OCI-LY1 (cell line): ENCODE measurements around the gene PTPRQ.

Experiments used
- H2AFZ ChIP-seq: fragments of 200-600 bp; sonication (generic), shearing (Covaris generic); 2 replicates; pipeline ENCODE4 v1.6.0; 2014; ENCODE audit warnings: antibody characterized with exemption, mild to moderate bottlenecking, low read length
- H3F3A ChIP-seq: fragments of 200-600 bp; sonication (generic), shearing (Covaris generic); 2 replicates; pipeline ENCODE4 v1.6.0; 2014; ENCODE audit warnings: mild to moderate bottlenecking, antibody characterized with exemption, low read length, moderate library complexity; ENCODE audit not compliant: insufficient read depth
- H3K27ac ChIP-seq: fragments of 200-600 bp; sonication (generic); 2 replicates; pipeline ENCODE4 v1.5.1; 2014; ENCODE audit warnings: low read length, mixed run types, mild to moderate bottlenecking, low read depth; ENCODE audit not compliant: poor library complexity, severe bottlenecking
- H3K27me3 ChIP-seq: fragments of 200-600 bp; sonication (generic); 2 replicates; pipeline ENCODE4 v1.6.0; 2014; ENCODE audit warnings: antibody characterized with exemption, mild to moderate bottlenecking, low read length, moderate library complexity; ENCODE audit not compliant: insufficient read depth
- H3K36me3 ChIP-seq: fragments of 200-600 bp; sonication (generic); 2 replicates; pipeline ENCODE4 v1.6.1; 2014; ENCODE audit warnings: mild to moderate bottlenecking, antibody characterized with exemption, low read length, moderate library complexity, mixed read lengths; ENCODE audit not compliant: insufficient read depth
- H3K4me1 ChIP-seq: fragments of 200-600 bp; sonication (generic); 2 replicates; pipeline ENCODE4 v1.5.1; 2014; ENCODE audit warnings: mild to moderate bottlenecking, low read length, moderate library complexity; ENCODE audit not compliant: insufficient read depth, severe bottlenecking
- H3K4me2 ChIP-seq: fragments of 200-600 bp; sonication (generic), shearing (Covaris generic); 2 replicates; pipeline ENCODE4 v1.6.1; 2014; ENCODE audit warnings: low read length
- H3K4me3 ChIP-seq: fragments of 200-600 bp; sonication (generic); 2 replicates; pipeline ENCODE4 v1.5.1; 2014; ENCODE audit warnings: low read length, low read depth, mild to moderate bottlenecking, mixed read lengths; ENCODE audit not compliant: poor library complexity, severe bottlenecking
- H3K79me2 ChIP-seq: fragments of 200-600 bp; shearing (Covaris generic); 2 replicates; pipeline ENCODE4 v1.6.1; 2016; ENCODE audit warnings: mixed run types, low read length, mixed read lengths; ENCODE audit not compliant: insufficient read depth
- H3K9ac ChIP-seq: fragments of 200-600 bp; sonication (generic), shearing (Covaris generic); 2 replicates; pipeline ENCODE4 v1.6.1; 2014; ENCODE audit warnings: mild to moderate bottlenecking, low read length, mixed read lengths
- H3K9me2 ChIP-seq: fragments of 200-600 bp; sonication (generic), shearing (Covaris generic); 2 replicates; pipeline ENCODE4 v1.6.1; 2014; ENCODE audit warnings: low read depth, mild to moderate bottlenecking, low read length, mixed read lengths
- H3K9me3 ChIP-seq: fragments of 200-600 bp; shearing (Covaris generic); 2 replicates; pipeline ENCODE4 v1.6.1; 2014; ENCODE audit warnings: low read length, mixed read lengths
- H4K20me1 ChIP-seq: fragments of 200-600 bp; sonication (generic), shearing (Covaris generic); 2 replicates; pipeline ENCODE4 v1.6.0; 2016; ENCODE audit warnings: mild to moderate bottlenecking, low read length; ENCODE audit not compliant: insufficient read depth
- CTCF ChIP-seq: fragments of 200-600 bp; sonication (generic), shearing (Covaris generic); IDR thresholded peaks from 2 replicates; pipeline ENCODE4 v1.5.1; 2017; ENCODE audit warnings: mild to moderate bottlenecking, antibody characterized with exemption, low read length, moderate library complexity, mixed read lengths
- EZH2 ChIP-seq: fragments of 200-600 bp; sonication (generic), shearing (Covaris generic); IDR thresholded peaks from 2 replicates; pipeline ENCODE4 v1.8.0; 2017; ENCODE audit warnings: borderline replicate concordance, mixed run types, mild to moderate bottlenecking, antibody characterized with exemption, low read length, moderate library complexity, mixed read lengths

The PTPRQ gene

DNA sequence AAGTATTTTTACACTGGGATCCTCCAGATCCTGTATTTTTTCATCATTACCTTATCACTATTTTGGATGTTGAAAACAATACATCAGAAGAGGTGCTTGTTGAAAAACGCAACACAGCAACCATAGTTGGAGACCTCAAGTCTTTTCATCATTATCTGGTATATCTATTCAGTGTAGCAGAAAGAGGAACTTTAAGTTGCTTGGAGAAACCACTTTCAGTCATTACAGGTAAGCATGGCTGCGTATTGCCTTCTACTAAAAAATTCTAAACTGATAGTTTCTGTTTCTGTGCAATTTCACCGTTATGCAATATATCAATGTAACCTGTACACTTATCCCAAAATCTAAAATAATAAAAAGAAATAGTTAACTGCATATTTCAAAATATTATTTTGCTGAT is 32.2 kb upstream of the PTPRQ start:
- no peaks in the 10 kb centered on the region for H3K36me3 ChIP-seq
- no peak overlapping the region for H3K9ac ChIP-seq
- H3K27ac ChIP-seq, result no peak overlapping the region
- H3K27me3 ChIP-seq, result no peaks in the 10 kb centered on the region
- H4K20me1 ChIP-seq, result no peaks in the 10 kb centered on the region
- H2AFZ ChIP-seq, result no peak overlapping the region
- no peaks in the 10 kb centered on the region for H3K9me3 ChIP-seq
- H3F3A ChIP-seq, result no peaks in the 10 kb centered on the region
- H3K4me2 ChIP-seq, result no peak overlapping the region
- no peak overlapping the region for H3K4me3 ChIP-seq
- TF ChIP-seq CTCF, result no peak
- TF ChIP-seq EZH2, result no peak
- H3K79me2 ChIP-seq, result no peaks in the 10 kb centered on the region
- H3K4me1 ChIP-seq, result no peaks in the 10 kb centered on the region
- H3K9me2 ChIP-seq, result no peaks in the 10 kb centered on the region

- Histone ChIP-seq H3K4me1 (no peaks in the 10 kb centered on the region), H3K9me2 (no peaks in the 10 kb centered on the region), H3K4me3 (no peak overlapping the region), H3K36me3 (no peaks in the 10 kb centered on the region), H3K4me2 (no peak overlapping the region), H3K27ac (no peak overlapping the region), H3K9ac (no peak overlapping the region), H3K27me3 (no peaks in the 10 kb centered on the region), H4K20me1 (no peaks in the 10 kb centered on the region), H2AFZ (no peak overlapping the region), H3K79me2 (no peaks in the 10 kb centered on the region), H3K9me3 (no peaks in the 10 kb centered on the region), H3F3A (no peaks in the 10 kb centered on the region)
- TF ChIP-seq EZH2 (no peak), CTCF (peak; percentile 67)
Measured at GRCh38 chr12:80412343-80412953, 31.6 kb upstream of the PTPRQ start.

GRCh38 chr12:80413462-80413861 is 30.6 kb upstream of the PTPRQ start:
- Histone ChIP-seq H3K4me3 (no peak overlapping the region), H4K20me1 (no peaks in the 10 kb centered on the region), H3K4me1 (no peaks in the 10 kb centered on the region), H3K27ac (no peak overlapping the region), H2AFZ (no peak overlapping the region), H3K27me3 (no peaks in the 10 kb centered on the region), H3K4me2 (no peak overlapping the region), H3K9me3 (no peaks in the 10 kb centered on the region), H3F3A (no peaks in the 10 kb centered on the region), H3K79me2 (no peaks in the 10 kb centered on the region), H3K9me2 (no peaks in the 10 kb centered on the region), H3K36me3 (no peaks in the 10 kb centered on the region), H3K9ac (no peak overlapping the region)
- TF ChIP-seq EZH2 (no peak), CTCF (peak; percentile 8; the same call in 1 of the 2 replicates)
